SK-N-SH (cell line): ENCODE data around the gene RAB21. TPM values are rescaled to one million over a fixed set of nuclear protein-coding genes. Genes with fewer than 3 reads are reported as not detected.

Experiments
- CTCF ChIA-PET: fragments of 300-600, 350-600 bp; formaldehyde crosslinking; extraction: SDS; loops from one replicate; lab custom pipeline; 2021; lab: Yijun Ruan, JAX
- POLR2A ChIA-PET: fragments of 350-600 bp; sonication (Branson Sonifier 250); formaldehyde crosslinking; extraction: SDS; loops from one replicate; lab custom pipeline; 2020; ENCODE audit warnings: antibody characterized with exemption, inconsistent platforms; lab: Yijun Ruan, JAX
- DNase-seq: peaks from one replicate; pipeline ENCODE4 v3.0.0; 2012
- H2AFZ ChIP-seq: fragments of 200-600 bp; sonication (generic); 2 replicates; pipeline ENCODE4 v1.8.1; 2016; ENCODE audit warnings: antibody characterized with exemption, mild to moderate bottlenecking, low read depth
- H3F3A ChIP-seq: fragments of 200-600 bp; sonication (generic); replicated peaks from 2 replicates; pipeline ENCODE3; 2016; ENCODE audit warnings: antibody characterized with exemption, mild to moderate bottlenecking; ENCODE audit not compliant: insufficient read depth
- H3K27ac ChIP-seq, 2 experiments: fragments of 200-500 bp in 1 of 2; fragments of 200-600 bp in 1 of 2; sonication (Bioruptor generic) in 1 of 2; sonication (generic), shearing (Covaris generic) in 1 of 2; 2 replicates each; pipeline versions ENCODE4 v1.5.1 to v1.6.1; 2014 to 2016; ENCODE audit warnings: low read depth in 2 of 2, inconsistent platforms in 1 of 2, low read length in 1 of 2, mild to moderate bottlenecking in 1 of 2, mixed read lengths in 1 of 2
- H3K27me3 ChIP-seq: fragments of 200-600 bp; sonication (generic), shearing (Covaris generic); 2 replicates; pipeline ENCODE4 v1.6.1; 2016; ENCODE audit warnings: mixed run types; ENCODE audit not compliant: insufficient read depth
- H3K36me3 ChIP-seq, 2 experiments: fragments of 200-500 bp in 1 of 2; fragments of 200-600 bp in 1 of 2; sonication (Bioruptor generic) in 1 of 2; sonication (generic) in 1 of 2; replicated peaks in 1 of 2; 2 replicates each; pipeline versions ENCODE3 to v1.5.1; 2014 to 2016; ENCODE audit warnings: low read length in 1 of 2, mild to moderate bottlenecking in 1 of 2; ENCODE audit not compliant: insufficient read depth in 2 of 2, control insufficient read depth in 1 of 2
- H3K4me1 ChIP-seq, 2 experiments: fragments of 200-500 bp in 1 of 2; fragments of 200-600 bp in 1 of 2; sonication (Bioruptor generic) in 1 of 2; sonication (generic), shearing (Covaris generic) in 1 of 2; 2 replicates each; pipeline versions ENCODE4 v1.5.1 to v1.6.1; 2014 to 2016; ENCODE audit warnings: low read depth in 1 of 2, low read length in 1 of 2, mixed run types in 1 of 2; ENCODE audit not compliant: insufficient read depth in 2 of 2, control insufficient read depth in 1 of 2
- H3K4me2 ChIP-seq: fragments of 200-600 bp; sonication (generic), shearing (Covaris generic); 2 replicates; pipeline ENCODE4 v1.6.1; 2017; ENCODE audit warnings: mixed run types
- H3K4me3 ChIP-seq, 2 experiments: fragments of 200-500 bp in 1 of 2; fragments of 200-600 bp in 1 of 2; sonication (Bioruptor generic) in 1 of 2; sonication (generic), shearing (Covaris generic) in 1 of 2; 2 replicates each; pipeline versions ENCODE4 v1.5.1 to v1.8.1; 2014 to 2016; ENCODE audit warnings: low read depth in 2 of 2, inconsistent platforms in 1 of 2, low read length in 1 of 2, mild to moderate bottlenecking in 1 of 2, mixed read lengths in 1 of 2, moderate library complexity in 1 of 2
- H3K79me2 ChIP-seq: fragments of 200-600 bp; sonication (generic); 2 replicates; pipeline ENCODE4 v1.8.1; 2017; ENCODE audit warnings: mild to moderate bottlenecking; ENCODE audit not compliant: insufficient read depth
- H3K9ac ChIP-seq: fragments of 200-600 bp; sonication (generic); 2 replicates; pipeline ENCODE4 v1.6.1; 2017; ENCODE audit warnings: mixed run types
- H3K9me2 ChIP-seq: fragments of 200-600 bp; sonication (generic); 2 replicates; pipeline ENCODE4 v1.6.1; 2017; ENCODE audit warnings: mixed run types
- H3K9me3 ChIP-seq: fragments of 200-600 bp; sonication (generic); 2 replicates; pipeline ENCODE4 v1.6.1; 2017; ENCODE audit warnings: mixed run types, mild to moderate bottlenecking, moderate library complexity
- H4K20me1 ChIP-seq: fragments of 200-600 bp; sonication (generic); 2 replicates; pipeline ENCODE4 v1.6.1; 2017; ENCODE audit warnings: mild to moderate bottlenecking, mixed run types; ENCODE audit not compliant: insufficient read depth
- CHD2 ChIP-seq: fragments of 150-350 bp; IDR thresholded peaks from 2 replicates; pipeline ENCODE4 v1.6.1; 2018; ENCODE audit warnings: low read length; ENCODE audit not compliant: partially characterized antibody
- CTCF ChIP-seq: fragments of 200-600 bp; sonication (generic); IDR thresholded peaks from 2 replicates; pipeline ENCODE4 v1.6.1; 2017; ENCODE audit warnings: antibody characterized with exemption, mild to moderate bottlenecking, moderate library complexity
- ELF1 ChIP-seq: IDR thresholded peaks from 2 replicates; pipeline ENCODE4 v1.4.0; 2012
- EP300 ChIP-seq, 2 experiments: IDR thresholded peaks; 2 replicates each; pipeline versions ENCODE4 v1.4.0 to v1.6.1; 2012; ENCODE audit warnings: borderline replicate concordance in 1 of 2, low read depth in 1 of 2, low read length in 1 of 2
- FOXJ3 ChIP-seq: sonication (generic); formaldehyde crosslinking; IDR thresholded peaks from 2 replicates; pipeline ENCODE4 v1.5.1; 2020; ENCODE audit warnings: mild to moderate bottlenecking, missing genetic modification reagents
- FOXM1 ChIP-seq: IDR thresholded peaks from 2 replicates; pipeline ENCODE4 v1.4.0; 2012; ENCODE audit warnings: low read depth, mild to moderate bottlenecking
- MEF2A ChIP-seq: IDR thresholded peaks from 2 replicates; pipeline ENCODE4 v1.4.0; 2012; ENCODE audit warnings: low read depth, borderline replicate concordance
- MXI1 ChIP-seq: IDR thresholded peaks from 2 replicates; pipeline ENCODE4 v1.6.1; 2012; ENCODE audit warnings: mild to moderate bottlenecking, low read depth, low read length, improper control_type of control experiment
- RXRA ChIP-seq: IDR thresholded peaks from 2 replicates; pipeline ENCODE4 v1.4.0; 2012; ENCODE audit warnings: low read depth, mild to moderate bottlenecking, borderline replicate concordance
- TAF1 ChIP-seq: IDR thresholded peaks from 2 replicates; pipeline ENCODE4 v1.6.1; 2012; ENCODE audit warnings: low read depth, mild to moderate bottlenecking, low read length, moderate library complexity, borderline replicate concordance
- TCF12 ChIP-seq: IDR thresholded peaks from 2 replicates; pipeline ENCODE4 v1.4.0; 2012
- USF1 ChIP-seq: IDR thresholded peaks from 2 replicates; pipeline ENCODE4 v1.4.0; 2012; ENCODE audit warnings: low read depth, borderline replicate concordance
- YY1 ChIP-seq: IDR thresholded peaks from 2 replicates; pipeline ENCODE4 v1.4.0; 2012; ENCODE audit warnings: low read depth, mild to moderate bottlenecking
- WGBS: methylation state at CpG from one replicate; pipeline ENCODE4 v1.1.6; 2017; ENCODE audit warnings: low lambda C conversion rate; 5-methylcytosine and 5-hydroxymethylcytosine counted together
- polyA plus RNA-seq, 3 experiments: library from polyadenylated mRNA; depleted of rRNA; stranded (reverse); fragments of >200 nt; gene quantifications; 2 replicates each; pipeline ENCODE4 v1.2.3, GENCODE V29; 2012
- TF ChIP-seq, protein P1 (sequence below): fragments of 150-350 bp; IDR thresholded peaks from 2 replicates; pipeline ENCODE4 v1.6.1; 2017; ENCODE audit warnings: antibody characterized with exemption, low read length, low read depth, borderline replicate concordance

Gene RAB21
- polyA plus RNA-seq, 1 of the 3 experiments (the other 2 are of a cell fraction), result 6.5 TPM

- Histone ChIP-seq H3K79me2 (no peaks in the 10 kb centered on the region), H3K9ac (no peak overlapping the region), H3K27me3 (no peaks in the 10 kb centered on the region), H3K36me3 (no peaks in the 10 kb centered on the region), H4K20me1 (no peaks in the 10 kb centered on the region), H3K27ac (no peak overlapping the region), H2AFZ (no peak overlapping the region), H3F3A (no peaks in the 10 kb centered on the region), H3K4me2 (no peak overlapping the region), H3K9me3 (no peaks in the 10 kb centered on the region), H3K9me2 (no peaks in the 10 kb centered on the region)
- no peak for DNase-seq
- 93% methylated on average over 1 of the region's 1 CpG for WGBS
- POLR2A ChIA-PET, result no interaction called here
- TF ChIP-seq FOXJ3 (CRISPR knock-in tag), result no peak
- TF ChIP-seq TAF1, result no peak
- TF ChIP-seq, all 33 proteins: peak for 0
- Histone ChIP-seq H3K4me3 (no peak overlapping the region), H3K4me1 (no peaks in the 10 kb centered on the region)
- CTCF ChIA-PET, result interaction anchor here (1.5 kb wide), 1 partner anchor 10 kb away, joined by 4 read pairs; no protein-coding TSS in a partner anchor
Observed at GRCh38 chr12:71737197-71737596, 17.5 kb upstream of the RAB21 start.

GRCh38 chr12:71742998-71743397, 11.7 kb upstream of the RAB21 start:
- H3K9ac ChIP-seq, result no peak overlapping the region
- H3K4me1 ChIP-seq, result no peaks in the 10 kb centered on the region
- no peaks in the 10 kb centered on the region for H3K79me2 ChIP-seq
- H3F3A ChIP-seq, result no peaks in the 10 kb centered on the region
- ChIA-PET CTCF (no interaction called here), POLR2A (no interaction called here)
- no peak for DNase-seq
- no peaks in the 10 kb centered on the region for H4K20me1 ChIP-seq
- H3K36me3 ChIP-seq, result no peaks in the 10 kb centered on the region
- 7% methylated on average over 1 of the region's 1 CpG for WGBS
- no peak overlapping the region for H2AFZ ChIP-seq
- no peak for TF ChIP-seq RXRA
- TF ChIP-seq MEF2A, result no peak
- no peak for TF ChIP-seq TCF12
- no peak for TF ChIP-seq CHD2
- no peak for TF ChIP-seq FOXJ3 (CRISPR knock-in tag)
- H3K4me2 ChIP-seq, result no peak overlapping the region
- no peaks in the 10 kb centered on the region; the same call in 1 of the 2 replicates for H3K27me3 ChIP-seq
- H3K27ac ChIP-seq, result no peak overlapping the region
- no peak overlapping the region for H3K4me3 ChIP-seq
- no peaks in the 10 kb centered on the region for H3K9me3 ChIP-seq
- no peaks in the 10 kb centered on the region for H3K9me2 ChIP-seq

DNA sequence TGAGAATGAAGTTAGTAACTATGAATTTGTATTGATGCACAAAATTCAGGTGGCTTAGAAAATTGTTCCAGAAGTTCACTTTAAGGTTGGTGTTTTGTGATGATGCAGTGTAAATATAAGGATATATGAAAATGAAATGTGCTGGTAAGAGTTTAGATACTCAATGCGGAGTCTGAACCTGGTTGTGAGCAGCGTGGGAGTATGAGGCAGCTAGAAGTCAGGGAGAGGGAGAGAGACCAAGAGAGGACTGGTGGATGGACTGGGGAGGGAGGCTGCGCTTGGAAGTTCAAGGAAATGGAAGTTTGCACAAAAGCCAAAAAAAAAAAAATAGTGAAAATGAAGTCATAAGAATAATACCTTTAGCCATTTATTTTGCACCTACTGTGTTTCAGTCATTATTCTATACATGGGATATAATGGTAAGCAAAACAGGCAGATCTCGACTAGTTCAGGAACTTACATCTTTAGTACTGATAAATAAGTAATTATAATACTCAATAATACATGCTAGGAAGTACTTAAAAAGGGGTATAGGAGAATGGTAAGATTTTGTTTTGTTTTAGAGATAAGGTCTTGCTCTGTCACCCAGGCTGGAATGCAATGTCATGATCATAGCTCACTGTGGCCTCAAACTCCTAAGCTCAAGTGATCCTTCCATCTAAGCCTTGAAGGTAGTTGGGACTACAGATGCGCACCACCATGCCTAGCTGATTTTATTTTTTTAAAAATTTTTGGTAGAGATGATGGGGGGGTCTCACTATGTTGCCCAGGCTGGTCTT, 10.0 kb upstream of the RAB21 start:
- H3K9me2 ChIP-seq, result no peaks in the 10 kb centered on the region
- 97% methylated on average over 5 of the region's 5 CpGs for WGBS
- no peaks in the 10 kb centered on the region for H3F3A ChIP-seq
- no peak overlapping the region for H2AFZ ChIP-seq
- H3K9ac ChIP-seq, result no peak overlapping the region
- no peaks in the 10 kb centered on the region for H3K9me3 ChIP-seq
- no peak overlapping the region for H3K4me2 ChIP-seq
- no peak overlapping the region for H3K4me3 ChIP-seq
- H3K27me3 ChIP-seq, result peaks cover 3% of the 10 kb centered on the region; the same call in 1 of the 2 replicates
- DNase-seq, result no peak
- no peaks in the 10 kb centered on the region for H3K36me3 ChIP-seq
- no peaks in the 10 kb centered on the region for H3K79me2 ChIP-seq
- no peaks in the 10 kb centered on the region for H3K4me1 ChIP-seq
- no peak overlapping the region for H3K27ac ChIP-seq
- ChIA-PET POLR2A (no interaction called here), CTCF (interaction anchor here (1.1 to 4.3 kb wide), 3 partner anchors 107 to 353 kb away, joined by 4 to 41 read pairs (median 33); no protein-coding TSS in a partner anchor)
- no peaks in the 10 kb centered on the region for H4K20me1 ChIP-seq
- TF ChIP-seq ELF1, result no peak
- no peak for TF ChIP-seq CHD2
- TF ChIP-seq, protein P1, sequence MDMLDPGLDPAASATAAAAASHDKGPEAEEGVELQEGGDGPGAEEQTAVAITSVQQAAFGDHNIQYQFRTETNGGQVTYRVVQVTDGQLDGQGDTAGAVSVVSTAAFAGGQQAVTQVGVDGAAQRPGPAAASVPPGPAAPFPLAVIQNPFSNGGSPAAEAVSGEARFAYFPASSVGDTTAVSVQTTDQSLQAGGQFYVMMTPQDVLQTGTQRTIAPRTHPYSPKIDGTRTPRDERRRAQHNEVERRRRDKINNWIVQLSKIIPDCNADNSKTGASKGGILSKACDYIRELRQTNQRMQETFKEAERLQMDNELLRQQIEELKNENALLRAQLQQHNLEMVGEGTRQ, result no peak
- no peak for TF ChIP-seq EP300 (IDR thresholded peaks at IDR 0.05; ENCODE audit: borderline replicate concordance in 1 of 2, low read depth in 1 of 2, low read length in 1 of 2)
- TF ChIP-seq CTCF, result no peak
- no peak for TF ChIP-seq MXI1
- TF ChIP-seq YY1, result no peak
- no peak for TF ChIP-seq USF1
- no peak for TF ChIP-seq FOXM1
